Measurements from ENCODE around the gene TMED10.

The TMED10 gene

DNA sequence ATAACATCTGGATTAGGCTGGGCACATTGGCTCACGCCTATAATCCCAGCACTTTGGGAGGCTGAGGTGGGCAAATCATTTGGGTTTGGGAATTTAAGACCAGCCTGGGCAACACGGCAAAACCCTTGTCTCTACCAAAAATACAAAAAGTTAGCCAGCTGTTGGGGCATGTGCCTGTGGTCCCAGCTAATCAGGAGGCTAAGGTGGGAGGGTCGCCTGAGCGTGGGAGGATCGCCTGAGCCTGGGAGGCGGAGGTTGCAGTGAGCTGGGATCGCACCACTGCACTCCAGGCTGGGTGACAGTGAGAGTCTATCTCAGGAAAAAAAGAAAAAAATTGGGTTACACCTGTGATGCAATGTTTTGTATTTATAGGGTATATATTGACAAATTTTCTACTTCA lies 54.9 kb downstream of the TMED10 start:
- Mint-ChIP-seq H3K4me1 (peaks cover 27% of the 10 kb centered on the region), H3K36me3 (peaks cover 43% of the 10 kb centered on the region)

DNA sequence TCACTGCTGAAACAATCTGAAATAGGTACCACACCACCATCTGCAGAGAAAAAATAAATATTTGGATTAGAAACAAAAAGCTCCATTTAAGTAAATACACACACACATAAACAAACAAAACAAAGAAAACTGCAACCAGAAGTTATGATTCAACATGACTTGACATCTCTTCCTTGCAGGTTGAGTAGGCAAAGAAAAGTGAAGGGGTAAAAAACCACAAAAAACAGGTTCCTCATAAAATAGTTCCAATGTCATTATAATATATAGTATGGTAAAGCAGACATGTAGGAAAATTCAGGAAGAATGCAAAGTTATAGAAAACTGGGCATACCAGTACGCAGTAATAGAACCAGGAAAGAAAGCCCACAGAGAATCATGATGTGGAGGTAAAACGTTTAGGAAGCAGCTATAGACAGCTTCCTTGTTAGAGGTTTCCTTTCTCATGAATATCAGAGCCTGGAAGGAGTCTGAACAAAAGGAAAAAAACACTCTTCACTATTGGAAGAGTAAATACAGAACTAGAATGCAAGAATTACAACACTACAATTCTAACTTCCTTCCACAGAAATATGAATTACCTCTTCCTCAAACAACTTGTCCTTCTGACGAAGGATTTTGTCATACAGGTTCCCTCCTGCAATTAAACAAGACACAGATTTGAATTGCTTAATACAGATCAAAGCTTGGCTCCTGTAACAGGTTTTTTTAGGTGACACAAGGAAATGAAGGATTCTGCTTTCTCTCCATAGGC lies 55.7 kb downstream of the TMED10 start:
- Mint-ChIP-seq H3K4me1 (peaks cover 21% of the 10 kb centered on the region), H3K27ac (no peak overlapping the region), H3K36me3 (peaks cover 42% of the 10 kb centered on the region), H3K9me3 (no peaks in the 10 kb centered on the region), H3K4me3 (no peak overlapping the region), H3K27me3 (no peaks in the 10 kb centered on the region)
- CTCF ChIA-PET, result interaction anchor here (1.3 to 1.5 kb wide), 2 partner anchors 32 to 182 kb away, joined by 4 to 5 read pairs; no protein-coding TSS in a partner anchor
- DNase-seq, result no peak

More for the DNA sequence above, 54.9 kb downstream of the TMED10 start:
- DNase-seq, result no peak
- no peaks in the 10 kb centered on the region for H3K9me3 Mint-ChIP-seq
- CTCF ChIA-PET, result interaction anchor here (1.5 kb wide), 1 partner anchor 181 kb away, joined by 5 read pairs; no protein-coding TSS in a partner anchor
- no peak overlapping the region for H3K4me3 Mint-ChIP-seq
- no peak overlapping the region for H3K27ac Mint-ChIP-seq
- H3K27me3 Mint-ChIP-seq, result no peaks in the 10 kb centered on the region

DNA sequence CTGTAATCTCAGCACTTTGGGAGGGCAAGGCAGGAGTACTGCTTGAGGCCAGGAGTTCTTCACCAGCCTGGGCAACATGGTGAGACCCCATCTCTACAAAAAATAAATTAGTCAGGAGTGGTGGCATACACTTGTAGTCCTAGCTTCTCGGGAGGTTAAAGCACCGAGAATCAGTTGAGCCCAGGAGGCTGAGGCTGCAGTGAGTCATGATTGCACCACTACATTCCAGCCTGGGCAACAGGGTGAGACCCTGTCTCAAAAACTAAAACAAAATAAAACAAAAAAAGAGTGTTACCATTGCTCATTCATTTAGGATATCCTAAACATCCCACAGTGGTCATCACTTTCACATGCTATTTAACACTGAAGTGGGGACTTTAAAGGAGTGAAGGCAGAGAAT lies 57.4 kb downstream of the TMED10 start:
- no peak overlapping the region for H3K27ac Mint-ChIP-seq
- H3K4me3 Mint-ChIP-seq, result no peak overlapping the region
- CTCF ChIA-PET, result interaction anchor here (1.2 to 1.3 kb wide), 3 partner anchors 31 to 183 kb away, joined by 4 to 5 read pairs (median 4); no protein-coding TSS in a partner anchor
- H3K36me3 Mint-ChIP-seq, result peaks cover 39% of the 10 kb centered on the region
- peaks cover 10% of the 10 kb centered on the region for H3K4me1 Mint-ChIP-seq
- no peaks in the 10 kb centered on the region for H3K27me3 Mint-ChIP-seq
- no peak for DNase-seq
- no peaks in the 10 kb centered on the region for H3K9me3 Mint-ChIP-seq

DNA sequence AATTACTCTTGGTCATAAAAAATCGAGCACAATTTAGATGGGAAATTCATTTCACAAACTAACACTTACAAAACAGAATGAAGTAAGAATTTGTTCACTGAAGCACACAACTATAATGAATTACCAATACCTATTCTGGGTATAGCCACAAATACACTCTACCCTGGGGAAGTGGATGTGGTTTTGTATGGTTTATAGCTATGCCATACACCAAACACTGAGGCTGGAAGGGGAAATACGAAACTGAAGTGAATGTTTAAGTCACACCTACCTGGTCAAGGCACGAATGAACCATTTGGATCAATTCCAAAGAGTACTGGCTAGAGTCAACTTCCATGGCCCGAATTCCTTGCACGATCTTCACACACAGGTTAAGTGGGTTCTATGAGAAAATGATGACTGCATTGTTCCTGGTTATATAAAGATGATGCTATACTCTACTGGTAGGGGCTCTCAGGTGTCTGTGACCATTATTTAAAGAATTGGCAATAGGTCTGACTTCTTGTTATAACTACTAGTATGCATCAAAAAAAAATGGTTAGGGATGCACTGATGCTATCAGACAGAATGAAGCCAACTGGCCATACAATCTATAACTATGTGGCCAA lies 62.4 kb downstream of the TMED10 start:
- Mint-ChIP-seq H3K4me3 (no peak overlapping the region), H3K4me1 (peaks cover 17% of the 10 kb centered on the region), H3K36me3 (peaks cover 59% of the 10 kb centered on the region), H3K27me3 (no peaks in the 10 kb centered on the region), H3K9me3 (no peaks in the 10 kb centered on the region), H3K27ac (peak overlapping the region; percentile 74)
- DNase-seq, result no peak
- CTCF ChIA-PET, result interaction anchor here (1.3 kb wide), 1 partner anchor 9 kb away, joined by 3 read pairs; no protein-coding TSS in a partner anchor

DNA sequence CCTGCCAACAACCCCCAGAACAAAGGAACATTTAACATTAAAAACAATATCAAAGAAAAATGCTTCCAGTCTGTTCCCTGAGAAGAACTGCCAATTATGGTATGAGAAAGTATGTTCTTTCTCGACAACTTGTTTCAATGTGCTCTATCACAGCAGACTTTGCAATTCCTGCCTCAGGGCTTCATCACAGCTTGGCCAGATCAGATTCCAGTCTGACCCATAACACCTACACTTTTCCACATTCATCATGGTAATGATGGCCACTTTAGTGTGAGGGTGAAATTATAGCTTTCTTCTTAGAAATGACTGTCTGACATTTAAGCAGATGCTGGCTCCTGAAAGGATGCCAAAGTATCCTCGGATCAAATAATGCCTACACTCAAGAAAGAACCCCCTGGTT lies 66.5 kb downstream of the TMED10 start:
- Mint-ChIP-seq H3K4me1 (peaks cover 17% of the 10 kb centered on the region), H3K36me3 (peaks cover 57% of the 10 kb centered on the region), H3K27ac (no peak overlapping the region), H3K27me3 (no peaks in the 10 kb centered on the region), H3K4me3 (no peak overlapping the region), H3K9me3 (no peaks in the 10 kb centered on the region)
- no peak for DNase-seq
- CTCF ChIA-PET, result interaction anchor here (3.0 kb wide), 1 partner anchor 21 kb away, joined by 14 read pairs; no protein-coding TSS in a partner anchor

DNA sequence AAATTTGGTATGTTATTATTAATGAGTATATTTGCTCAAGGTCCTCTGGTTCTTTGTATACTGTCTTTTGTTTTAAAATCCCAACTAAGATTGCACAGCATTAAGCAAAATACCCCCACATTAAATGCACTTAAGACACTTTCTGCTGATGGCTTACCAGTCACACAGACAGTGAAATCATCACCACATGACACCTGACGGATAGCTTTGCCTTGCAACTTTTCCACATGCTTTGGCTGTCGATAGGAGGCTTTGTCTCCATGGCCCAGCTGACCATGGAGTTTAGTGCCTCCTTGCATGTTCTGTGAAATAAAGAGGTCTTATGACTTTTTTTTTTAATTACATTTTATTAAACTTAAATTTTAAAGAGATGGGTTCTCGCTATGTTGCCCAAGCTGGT lies 69.2 kb downstream of the TMED10 start:
- H3K27ac Mint-ChIP-seq, result no peak overlapping the region
- no peaks in the 10 kb centered on the region for H3K9me3 Mint-ChIP-seq
- H3K27me3 Mint-ChIP-seq, result no peaks in the 10 kb centered on the region
- CTCF ChIA-PET, result interaction anchor here (1.5 kb wide), 1 partner anchor 202 kb away, joined by 4 read pairs; no protein-coding TSS in a partner anchor
- DNase-seq, result no peak
- peaks cover 50% of the 10 kb centered on the region for H3K36me3 Mint-ChIP-seq
- H3K4me1 Mint-ChIP-seq, result no peaks in the 10 kb centered on the region
- no peak overlapping the region for H3K4me3 Mint-ChIP-seq

DNA sequence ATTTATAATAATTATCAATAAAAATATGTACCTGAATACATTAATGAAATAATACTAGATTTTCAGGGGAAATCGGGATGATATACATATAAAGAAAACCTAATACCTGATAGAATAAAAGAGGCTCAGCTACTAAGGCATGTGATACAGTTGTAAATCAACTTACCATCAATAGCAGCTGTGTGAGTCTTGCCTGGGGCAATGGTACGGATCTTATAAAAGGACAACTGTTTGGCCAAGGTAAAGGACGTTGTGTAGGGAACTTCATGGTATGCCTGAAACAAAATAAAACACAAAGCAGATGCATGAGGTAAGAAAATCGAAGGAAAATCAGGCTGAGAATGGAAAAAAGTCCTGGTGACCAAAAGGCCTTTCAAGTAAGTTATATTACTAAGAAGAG lies 74.9 kb downstream of the TMED10 start:
- H3K4me3 Mint-ChIP-seq, result no peak overlapping the region
- no peaks in the 10 kb centered on the region for H3K4me1 Mint-ChIP-seq
- H3K27ac Mint-ChIP-seq, result no peak overlapping the region
- CTCF ChIA-PET, result no interaction called here
- no peak for DNase-seq
- H3K9me3 Mint-ChIP-seq, result no peaks in the 10 kb centered on the region
- H3K36me3 Mint-ChIP-seq, result peaks cover 63% of the 10 kb centered on the region
- no peaks in the 10 kb centered on the region for H3K27me3 Mint-ChIP-seq

DNA sequence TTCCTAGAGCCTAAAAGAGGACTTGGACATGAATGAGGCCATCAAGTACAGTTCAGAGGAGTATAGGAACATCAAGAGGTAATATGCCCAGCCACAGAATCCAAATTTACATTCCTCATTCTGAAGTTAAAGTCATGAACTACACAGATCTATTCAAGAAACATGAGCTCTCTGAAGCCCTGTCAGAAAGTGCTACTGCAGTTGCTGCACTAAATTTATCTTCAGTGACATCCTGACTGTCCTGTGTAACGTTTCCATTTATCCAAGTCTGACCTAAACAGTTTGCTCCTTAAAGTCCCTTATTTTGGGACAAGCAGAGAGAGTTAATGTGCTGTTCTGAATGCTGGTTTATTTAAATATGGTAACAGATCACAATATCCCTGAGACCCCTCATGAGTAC lies 77.7 kb downstream of the TMED10 start:
- no peak overlapping the region for H3K27ac Mint-ChIP-seq
- no peak overlapping the region for H3K4me3 Mint-ChIP-seq

DNA sequence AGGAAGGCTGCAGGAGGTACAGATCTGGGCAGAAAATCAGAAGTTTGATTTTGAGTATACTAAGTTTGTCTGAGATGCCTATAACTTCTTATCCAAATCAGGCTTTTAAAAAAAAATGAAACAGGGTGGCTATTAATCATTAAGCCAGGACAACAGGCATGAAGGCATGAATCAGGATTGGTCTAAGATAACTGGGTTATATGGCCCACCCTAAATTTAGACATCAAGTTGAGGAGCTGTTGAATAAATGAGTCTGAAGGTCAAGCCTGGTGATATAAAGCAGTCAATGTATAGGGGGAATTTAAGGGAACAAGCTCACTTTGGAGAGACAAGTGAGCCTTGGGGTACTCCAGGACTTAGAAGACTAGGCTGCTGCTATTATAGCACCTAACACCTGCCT lies 78.2 kb downstream of the TMED10 start:
- Mint-ChIP-seq H3K36me3 (peaks cover 68% of the 10 kb centered on the region), H3K4me1 (no peaks in the 10 kb centered on the region), H3K27me3 (no peaks in the 10 kb centered on the region), H3K27ac (no peak overlapping the region), H3K9me3 (no peaks in the 10 kb centered on the region), H3K4me3 (no peak overlapping the region)
- CTCF ChIA-PET, result interaction anchor here (0.6 to 0.9 kb wide), 5 partner anchors 9 to 236 kb away, joined by 3 to 5 read pairs (median 3); no protein-coding TSS in a partner anchor
- no peak for DNase-seq

More for the DNA sequence above, 77.7 kb downstream of the TMED10 start:
- Mint-ChIP-seq H3K4me1 (no peaks in the 10 kb centered on the region), H3K27me3 (no peaks in the 10 kb centered on the region), H3K9me3 (no peaks in the 10 kb centered on the region), H3K36me3 (peaks cover 70% of the 10 kb centered on the region)
- CTCF ChIA-PET, result interaction anchor here (0.8 to 0.9 kb wide), 3 partner anchors 10 to 237 kb away, joined by 3 to 4 read pairs (median 3); no protein-coding TSS in a partner anchor
- DNase-seq, result no peak

DNA sequence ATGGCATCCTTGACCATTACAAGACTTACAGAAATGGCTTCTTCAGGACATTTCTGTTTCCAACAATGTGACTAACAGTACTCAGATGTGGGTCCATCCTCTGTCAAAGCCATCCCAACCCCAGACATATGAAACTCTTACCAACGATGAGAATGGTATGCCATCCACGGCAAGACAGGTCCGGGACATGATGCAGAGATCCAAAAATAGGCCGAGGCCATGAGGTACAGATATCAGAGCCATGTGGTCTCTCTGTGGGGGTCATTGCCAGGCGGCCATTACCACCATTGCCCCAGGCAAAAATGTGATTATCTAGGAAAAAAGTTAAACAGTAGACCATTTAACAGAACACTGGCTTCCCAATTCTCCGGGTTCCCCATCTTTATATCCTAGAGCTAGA lies 79.5 kb downstream of the TMED10 start:
- H3K36me3 Mint-ChIP-seq, result peaks cover 67% of the 10 kb centered on the region
- CTCF ChIA-PET, result no interaction called here
- no peak overlapping the region for H3K27ac Mint-ChIP-seq

DNA sequence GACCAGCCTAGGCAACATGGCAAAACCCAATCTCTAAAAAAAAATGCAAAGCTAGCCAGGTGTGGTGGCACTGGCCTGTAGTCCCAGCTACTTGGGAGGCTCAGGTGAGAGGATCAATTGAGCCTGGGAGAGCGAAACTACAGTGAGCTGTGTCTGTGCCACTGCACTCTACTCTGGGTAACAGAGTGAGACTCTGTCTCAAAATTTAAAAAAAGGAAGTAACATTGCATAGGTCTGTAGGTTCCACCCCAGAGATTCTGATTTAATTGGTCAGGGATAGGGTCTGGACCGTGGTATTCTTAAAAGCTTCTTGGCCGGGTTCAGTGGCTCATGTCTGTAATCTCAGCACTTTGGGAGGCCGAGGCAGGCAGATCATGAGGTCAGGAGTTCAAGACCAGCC lies 80.7 kb downstream of the TMED10 start:
- H3K36me3 Mint-ChIP-seq, result peaks cover 64% of the 10 kb centered on the region
- DNase-seq, result no peak
- H3K27me3 Mint-ChIP-seq, result no peaks in the 10 kb centered on the region
- CTCF ChIA-PET, result no interaction called here
- H3K27ac Mint-ChIP-seq, result no peak overlapping the region
- no peak overlapping the region for H3K4me3 Mint-ChIP-seq
- no peaks in the 10 kb centered on the region for H3K9me3 Mint-ChIP-seq
- no peaks in the 10 kb centered on the region for H3K4me1 Mint-ChIP-seq

More for the DNA sequence above, 79.5 kb downstream of the TMED10 start:
- Mint-ChIP-seq H3K27me3 (no peaks in the 10 kb centered on the region), H3K4me3 (no peak overlapping the region), H3K4me1 (no peaks in the 10 kb centered on the region), H3K9me3 (no peaks in the 10 kb centered on the region)
- no peak for DNase-seq

DNA sequence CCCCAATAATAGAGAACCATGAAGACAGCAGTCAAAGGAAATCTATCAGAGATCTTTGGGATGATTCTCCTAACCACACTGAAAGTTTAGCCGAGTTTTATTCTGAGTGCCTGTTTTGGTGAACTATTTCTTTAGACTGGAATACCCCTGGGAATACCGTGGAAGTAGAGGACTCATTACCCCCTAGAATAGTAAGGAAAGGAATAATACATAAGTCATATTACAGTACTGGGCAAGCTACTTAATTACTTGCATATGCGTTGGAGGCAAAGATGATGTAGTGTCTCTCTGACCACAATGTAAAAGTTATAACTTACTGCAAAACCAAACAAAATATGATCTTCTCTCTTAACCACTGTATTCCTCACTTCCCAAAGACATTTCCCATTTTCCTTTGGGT lies 81.5 kb downstream of the TMED10 start:
- Mint-ChIP-seq H3K4me1 (no peaks in the 10 kb centered on the region), H3K4me3 (no peak overlapping the region), H3K27ac (no peak overlapping the region), H3K36me3 (peaks cover 58% of the 10 kb centered on the region), H3K27me3 (no peaks in the 10 kb centered on the region), H3K9me3 (no peaks in the 10 kb centered on the region)
- no peak for DNase-seq
- CTCF ChIA-PET, result interaction anchor here (1.2 kb wide), 1 partner anchor 147 kb away, joined by 3 read pairs; no protein-coding TSS in a partner anchor

DNA sequence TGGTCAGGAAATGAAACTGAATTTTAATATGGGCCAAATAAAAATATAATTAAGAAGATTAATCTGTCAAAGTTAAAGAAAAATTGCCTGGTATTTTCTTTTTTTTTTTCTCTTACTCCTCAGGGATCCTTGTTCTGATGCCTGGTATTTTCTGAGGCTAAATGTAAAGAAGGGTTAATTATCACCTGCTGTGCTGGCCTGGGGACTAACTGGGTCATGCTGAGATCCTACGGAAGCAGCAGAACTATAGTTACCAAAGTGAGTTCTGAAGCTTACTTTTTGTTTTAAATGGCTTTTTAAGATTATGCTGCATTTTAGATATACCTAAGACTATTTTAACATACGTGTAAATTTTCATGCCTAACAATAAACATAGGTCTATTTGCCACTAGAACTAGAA lies 83.7 kb downstream of the TMED10 start:
- H3K27me3 Mint-ChIP-seq, result no peaks in the 10 kb centered on the region
- no peaks in the 10 kb centered on the region for H3K4me1 Mint-ChIP-seq
- H3K4me3 Mint-ChIP-seq, result no peak overlapping the region
- no peak for DNase-seq
- H3K27ac Mint-ChIP-seq, result no peak overlapping the region
- CTCF ChIA-PET, result interaction anchor here (6.4 kb wide), 1 partner anchor 147 kb away, joined by 88 read pairs; no protein-coding TSS in a partner anchor
- H3K36me3 Mint-ChIP-seq, result peaks cover 45% of the 10 kb centered on the region
- no peaks in the 10 kb centered on the region for H3K9me3 Mint-ChIP-seq

DNA sequence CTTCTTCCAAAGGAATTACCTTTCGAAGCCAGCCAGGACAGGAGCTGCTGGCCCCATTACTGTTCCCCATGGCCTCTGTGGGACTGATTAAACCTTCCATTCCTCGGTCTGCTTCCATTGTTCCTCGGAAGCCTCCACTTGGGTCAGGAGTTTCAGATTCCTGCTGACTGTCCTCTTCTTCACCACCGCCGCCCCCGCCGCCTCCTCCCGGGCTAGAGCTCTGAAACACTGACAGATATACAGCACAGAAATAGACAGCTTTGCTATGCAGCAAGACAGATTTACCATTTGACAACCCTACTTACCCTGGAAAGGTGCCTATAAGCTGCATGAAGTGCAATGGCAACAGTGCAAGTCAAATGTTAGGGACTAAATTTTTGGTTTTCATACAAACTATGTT lies 85.2 kb downstream of the TMED10 start:
- Mint-ChIP-seq H3K4me1 (no peaks in the 10 kb centered on the region), H3K9me3 (no peaks in the 10 kb centered on the region), H3K36me3 (peaks cover 45% of the 10 kb centered on the region), H3K27ac (no peak overlapping the region), H3K27me3 (no peaks in the 10 kb centered on the region), H3K4me3 (no peak overlapping the region)
- no peak for DNase-seq
- CTCF ChIA-PET, result interaction anchor here (0.7 to 6.4 kb wide), 3 partner anchors 146 to 232 kb away, joined by 3 to 88 read pairs (median 7); no protein-coding TSS in a partner anchor
